HepG2 (cell line): ENCODE data around the gene PRKCE. TPM values are rescaled to one million over a fixed set of nuclear protein-coding genes. Genes with fewer than 3 reads are reported as not detected.
A peak's percentile ranks its signal among the peaks of the same experiment; 100 is the strongest.

Source experiments
- AHR ChIP-seq: IDR thresholded peaks from 2 replicates; pipeline ENCODE4 v1.6.1; 2018; ENCODE audit warnings: missing genetic modification reagents, missing compliant biosample characterization
- ATF2 ChIP-seq: sonication (generic); formaldehyde crosslinking; IDR thresholded peaks from 2 replicates; pipeline ENCODE4 v1.4.0; 2020; ENCODE audit warnings: missing genetic modification reagents
- BRF2 ChIP-seq: sonication (generic); formaldehyde crosslinking; IDR thresholded peaks from 2 replicates; pipeline ENCODE4 v1.8.1; 2022; ENCODE audit warnings: mild to moderate bottlenecking, missing genetic modification reagents
- CENPBD1 ChIP-seq: sonication (generic); formaldehyde crosslinking; IDR thresholded peaks from 2 replicates; pipeline ENCODE4 v1.8.0; 2022; ENCODE audit warnings: missing genetic modification reagents, low read depth, mild to moderate bottlenecking, borderline replicate concordance
- CREB1 ChIP-seq, 2 experiments: fragments of 450-650 bp in 1 of 2; IDR thresholded peaks; 2 replicates each; pipeline ENCODE4 v1.6.1; 2016 to 2017; ENCODE audit warnings: control low read depth in 1 of 2, mild to moderate bottlenecking in 1 of 2, missing compliant biosample characterization in 1 of 2, missing genetic modification characterization in 1 of 2
- DBP ChIP-seq: sonication (generic); formaldehyde crosslinking; IDR thresholded peaks from 2 replicates; pipeline ENCODE4 v1.4.0; 2020; ENCODE audit warnings: missing genetic modification reagents; ENCODE audit errors: not compliant biosample characterization
- HMGXB3 ChIP-seq: sonication (generic); formaldehyde crosslinking; IDR thresholded peaks from 2 replicates; pipeline ENCODE4 v1.4.0; 2020; ENCODE audit warnings: missing genetic modification reagents, borderline replicate concordance
- KAT7 ChIP-seq: IDR thresholded peaks from 2 replicates; pipeline ENCODE4 v1.6.1; 2018; ENCODE audit warnings: borderline replicate concordance, missing compliant biosample characterization
- MTA3 ChIP-seq: sonication (generic); formaldehyde crosslinking; IDR thresholded peaks from 2 replicates; pipeline ENCODE4 v1.4.0; 2020; ENCODE audit warnings: missing genetic modification reagents
- SP4 ChIP-seq: sonication (generic); formaldehyde crosslinking; IDR thresholded peaks from 2 replicates; pipeline ENCODE4 v1.8.1; 2023; ENCODE audit warnings: mild to moderate bottlenecking, missing genetic modification reagents
- TBX3 ChIP-seq: fragments of 450-650 bp; IDR thresholded peaks from 2 replicates; pipeline ENCODE4 v1.6.1; 2017; ENCODE audit warnings: antibody characterized with exemption, mild to moderate bottlenecking, inconsistent platforms, borderline replicate concordance
- ZNF530 ChIP-seq: sonication (generic); formaldehyde crosslinking; IDR thresholded peaks from 2 replicates; pipeline ENCODE4 v1.5.0; 2020; ENCODE audit warnings: low read depth, mild to moderate bottlenecking, missing genetic modification reagents
- ZNF710 ChIP-seq: sonication (generic); formaldehyde crosslinking; IDR thresholded peaks from 2 replicates; pipeline ENCODE4 v1.5.0; 2020; ENCODE audit warnings: mild to moderate bottlenecking, missing genetic modification reagents, borderline replicate concordance
- ZNF768 ChIP-seq: sonication (generic); formaldehyde crosslinking; IDR thresholded peaks from 2 replicates; pipeline ENCODE4 v1.4.0; 2020; ENCODE audit warnings: missing genetic modification reagents
- ZNF770 ChIP-seq: sonication (generic); formaldehyde crosslinking; IDR thresholded peaks from 2 replicates; pipeline ENCODE4 v1.5.0; 2020; ENCODE audit warnings: mild to moderate bottlenecking, missing genetic modification reagents
- polyA plus RNA-seq, 8 experiments: library from polyadenylated mRNA; depleted of rRNA in 3 of 8; stranded (reverse) in 7 of 8; unstranded in 1 of 8; fragments of >200 nt; fragmentation: Illumina TruSeq in 4 of 8; extraction: Trizol in 4 of 8; gene quantifications; 2 replicates each; pipeline versions ENCODE4 v1.2.1 to v1.2.3, GENCODE V29; 2011 to 2016; ENCODE audit warnings: low read depth in 4 of 8, missing spikeins in 1 of 8, mixed read lengths in 1 of 8; ENCODE audit not compliant: insufficient read depth in 1 of 8
- total RNA-seq, 5 experiments: library from RNA; depleted of rRNA; stranded (reverse); fragments of >200 nt; fragmentation: Illumina TruSeq; extraction: Trizol; gene quantifications; 2 replicates each; pipeline ENCODE4 v1.2.3, GENCODE V29; 2016; ENCODE audit warnings: low read depth in 1 of 5

PRKCE gene
- total and polyA plus RNA-seq, 2 of the 13 experiments (the other 11 are each of a cell fraction or from before 2014, with no cell fraction given) = 1.0 to 3.9 TPM

- TF ChIP-seq ATF2 (CRISPR knock-in tag) (peak; percentile 51), ZNF530 (no peak), MTA3 (CRISPR knock-in tag) (no peak), BRF2 (peak; percentile 86), KAT7 (CRISPR knock-in tag) (no peak), CREB1 (IDR thresholded peaks at IDR 0.05) (peak; percentile 69), CREB1 (CRISPR knock-in tag; IDR thresholded peaks at IDR 0.05) (peak; percentile 75), CENPBD1 (no peak), ZNF710 (CRISPR knock-in tag) (peak; percentile 54; the same call in 1 of the 2 replicates), ZNF768 (no peak), ZNF770 (CRISPR knock-in tag) (peak; percentile 54; the same call in 1 of the 2 replicates), TBX3 (peak; percentile 96), DBP (CRISPR knock-in tag) (peak; percentile 84), SP4 (CRISPR knock-in tag) (no peak), HMGXB3 (CRISPR knock-in tag) (peak; percentile 18; the same call in 1 of the 2 replicates), AHR (no peak; the same call in 1 of the 2 replicates)
These were observed 340.7 kb downstream of the PRKCE start (continued) for GRCh38 chr2:45992021-45992740.
